Measurements from ENCODE around the gene MOG.

MOG gene

GRCh38 chr6:29633534-29633905, 23.4 kb upstream of the MOG start:
- Histone ChIP-seq H3K4me3 (peak overlapping the region; percentile 74), H3K36me3 (no peaks in the 10 kb centered on the region), H3K4me1 (peaks cover 49% of the 10 kb centered on the region), H3K9ac (peak overlapping the region; percentile 74), H4K20me1 (peaks cover 24% of the 10 kb centered on the region), H3K27me3 (no peaks in the 10 kb centered on the region), H3K4me2 (peak overlapping the region; percentile 92), H3K9me3 (no peaks in the 10 kb centered on the region), H3K27ac (peak overlapping the region; percentile 64; the same call in 1 of the 2 replicates)
- no peak for TF ChIP-seq Cebpa-rat (IDR thresholded peaks at IDR 0.05)

- H3K4me3 ChIP-seq, result no peak overlapping the region
- no peaks in the 10 kb centered on the region for H3K9me3 ChIP-seq
- H3K4me2 ChIP-seq, result no peak overlapping the region
- no peak overlapping the region for H3K9ac ChIP-seq
- H3K27me3 ChIP-seq, result no peaks in the 10 kb centered on the region
- H3K4me1 ChIP-seq, result peaks cover 22% of the 10 kb centered on the region
- no peaks in the 10 kb centered on the region; the same call in 1 of the 2 replicates for H4K20me1 ChIP-seq
- no peaks in the 10 kb centered on the region for H3K36me3 ChIP-seq
- H3K27ac ChIP-seq, result no peak overlapping the region
- TF ChIP-seq Cebpa-rat (IDR thresholded peaks at IDR 0.05), result no peak
Observed at GRCh38 chr6:29637247-29637646, 19.6 kb upstream of the MOG start.

GRCh38 chr6:29641430-29642148, 15.3 kb upstream of the MOG start:
- H3K4me2 ChIP-seq, result peak overlapping the region; percentile 33; the same call in 1 of the 2 replicates

GRCh38 chr6:29647927-29648642, 8.8 kb upstream of the MOG start:
- no peaks in the 10 kb centered on the region for H4K20me1 ChIP-seq
- no peaks in the 10 kb centered on the region for H3K36me3 ChIP-seq
- no peaks in the 10 kb centered on the region for H3K9me3 ChIP-seq
- peaks cover 10% of the 10 kb centered on the region; the same call in 1 of the 2 replicates for H3K4me1 ChIP-seq
- H3K9ac ChIP-seq, result no peak overlapping the region
- H3K27me3 ChIP-seq, result no peaks in the 10 kb centered on the region
- H3K4me2 ChIP-seq, result no peak overlapping the region
- no peak overlapping the region for H3K27ac ChIP-seq
- TF ChIP-seq Cebpa-rat (IDR thresholded peaks at IDR 0.05), result no peak
- H3K4me3 ChIP-seq, result no peak overlapping the region

More at GRCh38 chr6:29641430-29642148, 15.3 kb upstream of the MOG start:
- no peak for TF ChIP-seq Cebpa-rat (IDR thresholded peaks at IDR 0.05)
- H3K4me1 ChIP-seq, result peaks cover 12% of the 10 kb centered on the region
- no peaks in the 10 kb centered on the region for H4K20me1 ChIP-seq
- H3K27ac ChIP-seq, result no peak overlapping the region
- no peaks in the 10 kb centered on the region for H3K9me3 ChIP-seq
- H3K9ac ChIP-seq, result no peak overlapping the region
- H3K27me3 ChIP-seq, result no peaks in the 10 kb centered on the region
- no peak overlapping the region for H3K4me3 ChIP-seq
- no peaks in the 10 kb centered on the region for H3K36me3 ChIP-seq

- Histone ChIP-seq H3K9ac (peak overlapping the region; percentile 72; the same call in 1 of the 2 replicates), H3K4me3 (peak overlapping the region; percentile 65), H4K20me1 (no peaks in the 10 kb centered on the region), H3K27ac (peak overlapping the region; percentile 72), H3K4me1 (peaks cover 10% of the 10 kb centered on the region; the same call in 1 of the 2 replicates), H3K36me3 (no peaks in the 10 kb centered on the region), H3K9me3 (no peaks in the 10 kb centered on the region), H3K27me3 (no peaks in the 10 kb centered on the region), H3K4me2 (peak overlapping the region; percentile 88)
- no peak for TF ChIP-seq Cebpa-rat (IDR thresholded peaks at IDR 0.05)
Observed at GRCh38 chr6:29649701-29650673, 6.9 kb upstream of the MOG start.

GRCh38 chr6:29651413-29652197, 5.3 kb upstream of the MOG start:
- H3K27ac ChIP-seq, result no peak overlapping the region
- H3K4me2 ChIP-seq, result no peak overlapping the region
- H3K4me3 ChIP-seq, result no peak overlapping the region
- no peaks in the 10 kb centered on the region for H4K20me1 ChIP-seq
- H3K9ac ChIP-seq, result no peak overlapping the region
- TF ChIP-seq Cebpa-rat (IDR thresholded peaks at IDR 0.05), result no peak
- H3K4me1 ChIP-seq, result peaks cover 14% of the 10 kb centered on the region
- H3K9me3 ChIP-seq, result no peaks in the 10 kb centered on the region
- H3K27me3 ChIP-seq, result no peaks in the 10 kb centered on the region
- H3K36me3 ChIP-seq, result no peaks in the 10 kb centered on the region

GRCh38 chr6:29652198-29652584, 4.7 kb upstream of the MOG start:
- Histone ChIP-seq H3K4me1 (peaks cover 14% of the 10 kb centered on the region), H3K4me2 (no peak overlapping the region), H3K9ac (no peak overlapping the region), H3K36me3 (no peaks in the 10 kb centered on the region), H3K27me3 (no peaks in the 10 kb centered on the region), H3K9me3 (no peaks in the 10 kb centered on the region), H3K4me3 (no peak overlapping the region), H3K27ac (no peak overlapping the region), H4K20me1 (no peaks in the 10 kb centered on the region)
- TF ChIP-seq Cebpa-rat (IDR thresholded peaks at IDR 0.05), result no peak

GRCh38 chr6:29653452-29654038, 3.3 kb upstream of the MOG start:
- Histone ChIP-seq H3K27me3 (no peaks in the 10 kb centered on the region), H4K20me1 (no peaks in the 10 kb centered on the region), H3K27ac (no peak overlapping the region), H3K9ac (no peak overlapping the region), H3K4me3 (no peak overlapping the region), H3K36me3 (no peaks in the 10 kb centered on the region), H3K9me3 (no peaks in the 10 kb centered on the region), H3K4me2 (no peak overlapping the region), H3K4me1 (peaks cover 14% of the 10 kb centered on the region)
- TF ChIP-seq Cebpa-rat (IDR thresholded peaks at IDR 0.05), result no peak

Measured in BLaER1 (cell line).